HEK293 (cell line): ENCODE data around the gene TSPEAR.

Experiments
- CTCF ChIA-PET: fragments of 350-600 bp; formaldehyde crosslinking; extraction: SDS; loops from one replicate; lab custom pipeline; 2021; ENCODE audit warnings: antibody characterized with exemption; lab: Yijun Ruan, JAX
- POLR2A ChIA-PET: fragments of 300-600 bp; formaldehyde crosslinking; extraction: SDS; loops from one replicate; lab custom pipeline; 2020; ENCODE audit warnings: antibody characterized with exemption, inconsistent platforms; lab: Yijun Ruan, JAX
- H3K27ac ChIP-seq: fragments of 200-500 bp; sonication (Bioruptor generic); 2 replicates; pipeline ENCODE4 v1.5.1; 2014; ENCODE audit warnings: low read depth, low read length, control low read depth, inconsistent platforms; ENCODE audit errors: extremely low read depth
- H3K36me3 ChIP-seq, 2 experiments: fragments of 200-500 bp in 1 of 2; sonication (Bioruptor generic) in 1 of 2; 1 replicate in 1 of 2; 2 replicates in 1 of 2; pipeline ENCODE4 v1.5.1; 2014 to 2017; ENCODE audit warnings: inconsistent platforms in 2 of 2, low read length in 2 of 2; ENCODE audit not compliant: control insufficient read depth in 2 of 2, insufficient read depth in 1 of 2
- H3K4me1 ChIP-seq: fragments of 200-500 bp; sonication (Bioruptor generic); 2 replicates; pipeline ENCODE4 v1.5.1; 2014; ENCODE audit warnings: mild to moderate bottlenecking, low read length, inconsistent platforms; ENCODE audit not compliant: control insufficient read depth, insufficient read depth
- H3K4me3 ChIP-seq: 2 replicates; pipeline ENCODE4 v1.5.1; 2011; ENCODE audit warnings: low read depth, mild to moderate bottlenecking, control low read depth, low read length, moderate library complexity
- H3K9me3 ChIP-seq: fragments of 200-500 bp; sonication (Bioruptor generic); 2 replicates; pipeline ENCODE4 v1.5.1; 2014; ENCODE audit warnings: low read depth, low read length, inconsistent platforms; ENCODE audit not compliant: control insufficient read depth, insufficient read depth
- FEZF1 ChIP-seq: fragments of 450-650 bp; formaldehyde crosslinking; IDR thresholded peaks from 2 replicates; pipeline ENCODE4 v1.5.1; 2016; ENCODE audit warnings: missing biosample characterization, missing genetic modification characterization
- GLI2 ChIP-seq: fragments of 450-650 bp; formaldehyde crosslinking; IDR thresholded peaks from 2 replicates; pipeline ENCODE4; 2017; ENCODE audit warnings: missing biosample characterization, missing genetic modification characterization, low read depth, borderline replicate concordance
- HOXA7 ChIP-seq: sonication (generic); formaldehyde crosslinking; IDR thresholded peaks from 2 replicates; pipeline ENCODE4 v1.8.1; 2022; ENCODE audit warnings: missing genetic modification reagents, borderline replicate concordance
- KLF10 ChIP-seq: fragments of 450-650 bp; IDR thresholded peaks from 2 replicates; pipeline ENCODE4 v1.5.1; 2018; ENCODE audit warnings: missing biosample characterization, mild to moderate bottlenecking, missing genetic modification characterization
- OSR2 ChIP-seq: fragments of 450-650 bp; formaldehyde crosslinking; IDR thresholded peaks from 2 replicates; pipeline ENCODE4 v1.5.1; 2016; ENCODE audit warnings: missing biosample characterization, missing genetic modification characterization
- OVOL3 ChIP-seq: fragments of 450-650 bp; formaldehyde crosslinking; IDR thresholded peaks from 2 replicates; pipeline ENCODE4 v1.5.1; 2016; ENCODE audit warnings: missing biosample characterization, missing genetic modification characterization
- WT1 ChIP-seq: fragments of 450-650 bp; formaldehyde crosslinking; IDR thresholded peaks from 2 replicates; pipeline ENCODE4 v1.5.1; 2016; ENCODE audit warnings: missing biosample characterization, missing genetic modification characterization
- YY2 ChIP-seq: fragments of 450-650 bp; formaldehyde crosslinking; IDR thresholded peaks from 2 replicates; pipeline ENCODE4 v1.5.1; 2016; ENCODE audit warnings: missing biosample characterization, missing genetic modification characterization
- ZBTB48 ChIP-seq: fragments of 450-650 bp; formaldehyde crosslinking; IDR thresholded peaks from 2 replicates; pipeline ENCODE4 v1.5.1; 2016; ENCODE audit warnings: missing biosample characterization, missing genetic modification characterization
- ZBTB7A ChIP-seq: fragments of 450-650 bp; formaldehyde crosslinking; IDR thresholded peaks from 2 replicates; pipeline ENCODE4 v1.5.1; 2016; ENCODE audit warnings: low read depth, missing biosample characterization, missing genetic modification characterization
- ZNF121 ChIP-seq: fragments of 450-650 bp; formaldehyde crosslinking; IDR thresholded peaks from 2 replicates; pipeline ENCODE4 v1.5.1; 2016; ENCODE audit warnings: missing biosample characterization, missing genetic modification characterization
- ZNF157 ChIP-seq: fragments of 450-650 bp; formaldehyde crosslinking; IDR thresholded peaks from 2 replicates; pipeline ENCODE4 v1.5.1; 2016; ENCODE audit warnings: missing biosample characterization, missing genetic modification characterization
- ZNF266 ChIP-seq: fragments of 450-650 bp; formaldehyde crosslinking; IDR thresholded peaks from 2 replicates; pipeline ENCODE4 v1.5.1; 2016; ENCODE audit warnings: missing biosample characterization, missing genetic modification characterization, low read depth
- ZNF324 ChIP-seq: fragments of 450-650 bp; formaldehyde crosslinking; IDR thresholded peaks from 2 replicates; pipeline ENCODE4 v1.5.1; 2016; ENCODE audit warnings: missing biosample characterization, missing genetic modification characterization
- ZNF341 ChIP-seq: fragments of 450-650 bp; formaldehyde crosslinking; IDR thresholded peaks from 2 replicates; pipeline ENCODE4; 2016; ENCODE audit warnings: low read depth, missing biosample characterization, missing genetic modification characterization
- ZNF366 ChIP-seq: fragments of 450-650 bp; formaldehyde crosslinking; conservative IDR thresholded peaks from 2 replicates; pipeline ENCODE4 v1.5.1; 2016; ENCODE audit warnings: missing biosample characterization, missing genetic modification characterization
- ZNF391 ChIP-seq: fragments of 450-650 bp; formaldehyde crosslinking; IDR thresholded peaks from 2 replicates; pipeline ENCODE4 v1.5.1; 2016; ENCODE audit warnings: low read depth, missing biosample characterization, missing genetic modification characterization, borderline replicate concordance
- ZNF433 ChIP-seq: fragments of 450-650 bp; formaldehyde crosslinking; IDR thresholded peaks from 2 replicates; pipeline ENCODE4 v1.5.1; 2016; ENCODE audit warnings: missing biosample characterization, missing genetic modification characterization, low read depth
- ZNF510 ChIP-seq: fragments of 450-650 bp; formaldehyde crosslinking; IDR thresholded peaks from 2 replicates; pipeline ENCODE4 v1.5.1; 2018; ENCODE audit warnings: mild to moderate bottlenecking, missing genetic modification characterization, missing biosample characterization; ENCODE audit not compliant: insufficient replicate concordance
- ZNF544 ChIP-seq: fragments of 450-650 bp; formaldehyde crosslinking; IDR thresholded peaks from 2 replicates; pipeline ENCODE4 v1.5.0; 2017; ENCODE audit warnings: missing biosample characterization, missing genetic modification characterization
- ZNF747 ChIP-seq: fragments of 450-650 bp; formaldehyde crosslinking; IDR thresholded peaks from 2 replicates; pipeline ENCODE4 v1.5.1; 2016; ENCODE audit warnings: missing biosample characterization, missing genetic modification characterization
- ZNF830 ChIP-seq: fragments of 450-650 bp; IDR thresholded peaks from 2 replicates; pipeline ENCODE4 v1.5.0; 2018; ENCODE audit warnings: missing biosample characterization, missing genetic modification characterization, low read depth, mild to moderate bottlenecking, moderate library complexity
- TF ChIP-seq, protein P1 (sequence below): fragments of 450-650 bp; formaldehyde crosslinking; IDR thresholded peaks from 2 replicates; pipeline ENCODE4 v1.5.1; 2016; ENCODE audit warnings: missing biosample characterization, missing genetic modification characterization
- TF ChIP-seq, protein P2 (sequence below): fragments of 450-650 bp; formaldehyde crosslinking; IDR thresholded peaks from 2 replicates; pipeline ENCODE4 v1.5.1; 2016; ENCODE audit warnings: missing biosample characterization, missing genetic modification characterization
- TF ChIP-seq, protein P3 (sequence below): fragments of 450-650 bp; formaldehyde crosslinking; IDR thresholded peaks from 2 replicates; pipeline ENCODE4 v1.5.1; 2017; ENCODE audit warnings: missing biosample characterization, missing genetic modification characterization

TSPEAR gene

DNA sequence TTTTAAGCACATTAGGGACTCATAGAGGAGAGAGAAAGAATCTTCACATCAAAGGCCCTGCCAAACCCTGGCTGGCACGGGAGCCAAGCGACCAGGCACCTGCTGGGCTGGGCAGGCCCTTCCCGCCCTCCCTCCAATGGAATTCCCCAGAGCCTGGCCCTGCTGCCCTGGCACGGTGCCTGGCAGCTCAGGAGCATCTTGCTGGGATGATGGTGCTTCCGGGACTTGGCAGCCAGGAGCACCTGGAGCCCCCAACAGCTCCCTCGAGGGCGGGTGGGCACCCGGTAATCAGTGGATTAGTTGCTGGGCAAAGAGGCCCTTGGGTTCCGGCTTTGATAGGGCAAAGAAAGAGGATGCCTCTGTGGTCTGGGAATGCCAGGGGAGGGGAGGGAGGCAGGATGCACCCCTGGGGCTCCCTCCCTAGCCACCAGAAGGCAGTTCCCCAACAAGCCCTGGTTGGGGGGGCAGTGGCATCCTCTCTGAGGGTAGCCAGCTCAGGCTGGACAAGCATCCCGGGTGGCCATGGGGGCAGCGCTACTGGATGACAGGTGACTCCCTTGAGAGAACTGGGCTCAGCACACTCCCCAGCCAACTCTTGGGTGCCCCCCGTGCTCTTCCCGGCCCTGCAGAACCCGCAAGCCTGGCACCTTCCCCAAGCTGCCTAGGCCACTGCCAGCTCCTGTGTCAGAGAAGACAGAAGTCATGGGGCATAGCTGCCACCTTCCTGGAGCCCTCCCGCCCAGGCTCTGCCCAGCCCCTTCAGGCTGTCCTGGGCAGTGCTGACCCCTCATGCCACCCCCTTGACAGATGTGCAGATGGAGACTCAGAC lies 197.8 kb downstream of the TSPEAR start:
- Histone ChIP-seq H3K36me3 (no peaks in the 10 kb centered on the region), H3K4me1 (no peaks in the 10 kb centered on the region; the same call in 1 of the 2 replicates), H3K27ac (no peak overlapping the region), H3K9me3 (no peaks in the 10 kb centered on the region), H3K4me3 (no peak overlapping the region)
- CTCF ChIA-PET: interaction anchor here (0.6 kb wide), 1 partner anchor 229 kb away, joined by 3 read pairs; no protein-coding TSS in a partner anchor
- TF ChIP-seq, protein P1, sequence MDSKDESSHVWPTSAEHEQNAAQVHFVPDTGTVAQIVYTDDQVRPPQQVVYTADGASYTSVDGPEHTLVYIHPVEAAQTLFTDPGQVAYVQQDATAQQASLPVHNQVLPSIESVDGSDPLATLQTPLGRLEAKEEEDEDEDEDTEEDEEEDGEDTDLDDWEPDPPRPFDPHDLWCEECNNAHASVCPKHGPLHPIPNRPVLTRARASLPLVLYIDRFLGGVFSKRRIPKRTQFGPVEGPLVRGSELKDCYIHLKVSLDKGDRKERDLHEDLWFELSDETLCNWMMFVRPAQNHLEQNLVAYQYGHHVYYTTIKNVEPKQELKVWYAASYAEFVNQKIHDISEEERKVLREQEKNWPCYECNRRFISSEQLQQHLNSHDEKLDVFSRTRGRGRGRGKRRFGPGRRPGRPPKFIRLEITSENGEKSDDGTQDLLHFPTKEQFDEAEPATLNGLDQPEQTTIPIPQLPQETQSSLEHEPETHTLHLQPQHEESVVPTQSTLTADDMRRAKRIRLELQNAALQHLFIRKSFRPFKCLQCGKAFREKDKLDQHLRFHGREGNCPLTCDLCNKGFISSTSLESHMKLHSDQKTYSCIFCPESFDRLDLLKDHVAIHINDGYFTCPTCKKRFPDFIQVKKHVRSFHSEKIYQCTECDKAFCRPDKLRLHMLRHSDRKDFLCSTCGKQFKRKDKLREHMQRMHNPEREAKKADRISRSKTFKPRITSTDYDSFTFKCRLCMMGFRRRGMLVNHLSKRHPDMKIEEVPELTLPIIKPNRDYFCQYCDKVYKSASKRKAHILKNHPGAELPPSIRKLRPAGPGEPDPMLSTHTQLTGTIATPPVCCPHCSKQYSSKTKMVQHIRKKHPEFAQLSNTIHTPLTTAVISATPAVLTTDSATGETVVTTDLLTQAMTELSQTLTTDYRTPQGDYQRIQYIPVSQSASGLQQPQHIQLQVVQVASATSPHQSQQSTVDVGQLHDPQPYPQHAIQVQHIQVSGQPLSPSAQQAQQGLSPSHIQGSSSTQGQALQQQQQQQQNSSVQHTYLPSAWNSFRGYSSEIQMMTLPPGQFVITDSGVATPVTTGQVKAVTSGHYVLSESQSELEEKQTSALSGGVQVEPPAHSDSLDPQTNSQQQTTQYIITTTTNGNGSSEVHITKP: peak; percentile 13; the same call in 1 of the 2 replicates
- no peak for TF ChIP-seq YY2 (tag by site-specific recombination)
- POLR2A ChIA-PET: no interaction called here

DNA sequence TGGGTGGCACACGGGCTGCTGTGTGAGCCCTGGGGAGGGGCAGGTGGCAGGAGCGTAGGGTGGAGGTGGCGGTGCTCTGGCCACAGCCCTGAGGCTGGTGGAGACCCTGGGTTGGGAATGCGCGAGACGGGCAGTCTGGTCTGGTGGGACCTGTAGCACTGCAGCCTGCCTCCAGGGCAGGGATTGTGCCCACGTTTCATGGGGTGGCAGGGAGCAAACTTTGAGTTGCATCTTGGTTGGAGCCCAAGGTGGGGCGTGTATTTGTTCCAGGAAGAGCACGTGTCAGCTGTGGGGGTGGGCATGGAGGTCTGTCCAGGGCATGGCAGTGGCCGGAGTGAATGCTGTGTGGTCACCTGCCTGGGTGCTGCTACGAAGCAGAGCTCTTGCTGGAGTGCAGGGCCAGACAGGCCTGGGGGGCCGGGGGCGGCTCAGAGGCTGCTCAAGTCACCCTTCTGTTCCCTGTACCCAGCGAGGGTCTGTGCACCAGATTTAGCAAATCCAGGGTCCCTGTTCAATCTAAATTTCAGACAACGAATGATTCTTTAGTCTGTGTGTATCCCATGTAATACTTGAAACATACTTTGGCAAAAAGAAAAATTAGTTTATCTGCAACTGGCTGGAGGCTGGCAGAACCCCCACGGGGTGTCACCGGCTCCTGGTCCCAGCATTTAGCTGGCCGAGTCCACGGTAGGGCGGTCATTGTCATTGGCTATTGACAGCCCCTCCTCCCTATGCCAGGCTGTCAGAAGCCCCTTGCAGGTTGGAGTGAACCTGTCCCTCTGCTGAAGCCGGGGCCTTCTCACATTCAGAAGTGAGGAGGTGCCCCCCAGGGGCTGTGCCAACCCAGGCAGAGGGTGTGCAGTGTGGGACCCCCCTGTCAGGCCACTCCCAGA lies 198.6 kb downstream of the TSPEAR start:
- Histone ChIP-seq H3K9me3 (no peaks in the 10 kb centered on the region), H3K36me3 (no peaks in the 10 kb centered on the region), H3K27ac (no peak overlapping the region), H3K4me3 (no peak overlapping the region), H3K4me1 (no peaks in the 10 kb centered on the region; the same call in 1 of the 2 replicates)
- POLR2A ChIA-PET: no interaction called here
- CTCF ChIA-PET: interaction anchor here (3.7 kb wide), 1 partner anchor 281 kb away, joined by 43 read pairs; no protein-coding TSS in a partner anchor
- TF ChIP-seq ZNF747 (tag by site-specific recombination) (no peak), ZBTB48 (no peak), ZNF830 (tag by site-specific recombination) (no peak), ZNF366 (tag by site-specific recombination) (no peak), ZNF544 (tag by site-specific recombination) (no peak), ZNF157 (tag by site-specific recombination) (no peak), ZNF510 (tag by site-specific recombination) (no peak), OSR2 (tag by site-specific recombination) (no peak), GLI2 (no peak), ZNF391 (tag by site-specific recombination) (no peak), ZNF433 (tag by site-specific recombination) (no peak)
- TF ChIP-seq, protein P2, sequence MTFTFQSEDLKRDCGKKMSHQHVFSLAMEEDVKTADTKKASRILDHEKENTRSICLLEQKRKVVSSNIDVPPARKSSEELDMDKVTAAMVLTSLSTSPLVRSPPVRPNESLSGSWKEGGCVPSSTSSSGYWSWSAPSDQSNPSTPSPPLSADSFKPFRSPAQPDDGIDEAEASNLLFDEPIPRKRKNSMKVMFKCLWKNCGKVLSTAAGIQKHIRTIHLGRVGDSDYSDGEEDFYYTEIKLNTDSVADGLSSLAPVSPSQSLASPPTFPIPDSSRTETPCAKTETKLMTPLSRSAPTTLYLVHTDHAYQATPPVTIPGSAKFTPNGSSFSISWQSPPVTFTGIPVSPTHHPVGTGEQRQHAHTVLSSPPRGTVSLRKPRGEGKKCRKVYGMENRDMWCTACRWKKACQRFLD (tag by site-specific recombination): no peak

DNA sequence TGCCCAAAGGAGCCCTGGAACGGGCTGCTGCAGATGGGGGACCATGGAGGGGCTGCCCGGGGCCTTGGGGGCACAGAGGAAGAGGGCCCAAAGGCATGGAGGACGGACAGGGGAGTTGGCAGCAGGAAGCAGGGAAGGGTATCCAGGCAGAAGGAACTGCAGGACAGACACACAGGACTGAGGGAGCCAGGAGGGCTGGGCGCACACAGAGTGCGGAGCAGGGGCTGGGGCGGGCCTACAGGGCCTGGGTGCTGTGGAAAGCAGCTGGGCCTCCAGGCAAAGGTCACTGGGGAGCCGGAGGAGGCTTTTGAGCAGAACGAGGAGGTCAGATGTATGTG lies 199.5 kb downstream of the TSPEAR start:
- H3K27ac ChIP-seq: no peak overlapping the region
- no peaks in the 10 kb centered on the region for H3K9me3 ChIP-seq
- ChIA-PET CTCF (interaction anchor here (2.7 to 3.7 kb wide), 3 partner anchors 243 to 626 kb away, joined by 11 to 43 read pairs (median 17); no protein-coding TSS in a partner anchor), POLR2A (no interaction called here)
- H3K36me3 ChIP-seq: no peaks in the 10 kb centered on the region
- no peak overlapping the region for H3K4me3 ChIP-seq
- no peaks in the 10 kb centered on the region; the same call in 1 of the 2 replicates for H3K4me1 ChIP-seq
- TF ChIP-seq ZNF324 (tag by site-specific recombination) (no peak), WT1 (tag by site-specific recombination) (no peak), HOXA7 (no peak), OVOL3 (no peak), FEZF1 (tag by site-specific recombination) (no peak), KLF10 (tag by site-specific recombination) (no peak), ZNF341 (tag by site-specific recombination) (no peak), ZBTB7A (tag by site-specific recombination) (no peak), YY2 (tag by site-specific recombination) (no peak), ZNF266 (tag by site-specific recombination) (no peak), ZNF121 (tag by site-specific recombination) (no peak)
- TF ChIP-seq, protein P3, sequence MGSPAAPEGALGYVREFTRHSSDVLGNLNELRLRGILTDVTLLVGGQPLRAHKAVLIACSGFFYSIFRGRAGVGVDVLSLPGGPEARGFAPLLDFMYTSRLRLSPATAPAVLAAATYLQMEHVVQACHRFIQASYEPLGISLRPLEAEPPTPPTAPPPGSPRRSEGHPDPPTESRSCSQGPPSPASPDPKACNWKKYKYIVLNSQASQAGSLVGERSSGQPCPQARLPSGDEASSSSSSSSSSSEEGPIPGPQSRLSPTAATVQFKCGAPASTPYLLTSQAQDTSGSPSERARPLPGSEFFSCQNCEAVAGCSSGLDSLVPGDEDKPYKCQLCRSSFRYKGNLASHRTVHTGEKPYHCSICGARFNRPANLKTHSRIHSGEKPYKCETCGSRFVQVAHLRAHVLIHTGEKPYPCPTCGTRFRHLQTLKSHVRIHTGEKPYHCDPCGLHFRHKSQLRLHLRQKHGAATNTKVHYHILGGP (tag by site-specific recombination): no peak
